ENCODE measurements around the gene PPP2R3A.
"Not testable (repeated sequence)": the region's sequence is repeated elsewhere in the genome, so short reads cannot be mapped to it uniquely, and the experiment has no call there.

Gene PPP2R3A

DNA sequence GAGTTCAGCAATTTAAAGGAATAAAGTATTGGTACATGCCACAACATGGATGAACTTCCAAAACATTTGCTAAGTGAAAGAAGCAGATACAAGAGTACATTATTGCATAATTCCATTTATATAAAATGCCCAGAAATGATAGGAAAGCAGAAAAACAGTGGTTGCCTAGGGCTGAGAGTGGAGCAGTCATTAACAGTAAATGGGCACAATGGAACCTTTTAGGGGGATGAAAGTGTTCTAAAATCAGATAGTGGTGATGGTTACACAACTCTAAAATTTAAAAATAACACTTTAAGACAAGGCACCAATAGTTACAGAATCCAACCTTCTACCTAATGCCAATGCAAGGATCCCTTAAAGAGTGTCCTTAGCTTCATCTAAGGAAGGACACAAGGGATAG, 196.0 kb downstream of the PPP2R3A start:
- no peak for DNase-seq

DNA sequence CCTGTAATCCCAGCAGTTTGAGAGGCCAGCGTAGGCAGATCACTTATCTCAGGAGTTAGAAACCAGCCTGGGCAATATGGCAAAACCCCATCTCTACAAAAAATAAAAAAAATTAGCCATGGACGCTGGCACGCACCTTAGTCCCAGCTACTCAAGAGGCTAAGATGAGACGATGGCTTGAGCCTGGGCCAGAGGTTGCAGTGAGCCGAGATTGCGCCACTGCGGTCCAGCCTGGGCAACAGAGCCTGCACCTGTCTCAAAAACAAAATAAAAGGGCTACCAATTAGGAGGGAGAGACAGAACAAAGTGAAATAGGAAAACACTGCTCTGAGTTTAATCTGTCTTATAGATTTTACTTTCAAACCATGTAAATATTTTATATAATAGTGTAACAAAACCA, 196.8 kb downstream of the PPP2R3A start:
- no peak for DNase-seq

GRCh38 chr3:136163607-136164006, 198.1 kb downstream of the PPP2R3A start:
- not testable (repeated sequence) for DNase-seq

DNA sequence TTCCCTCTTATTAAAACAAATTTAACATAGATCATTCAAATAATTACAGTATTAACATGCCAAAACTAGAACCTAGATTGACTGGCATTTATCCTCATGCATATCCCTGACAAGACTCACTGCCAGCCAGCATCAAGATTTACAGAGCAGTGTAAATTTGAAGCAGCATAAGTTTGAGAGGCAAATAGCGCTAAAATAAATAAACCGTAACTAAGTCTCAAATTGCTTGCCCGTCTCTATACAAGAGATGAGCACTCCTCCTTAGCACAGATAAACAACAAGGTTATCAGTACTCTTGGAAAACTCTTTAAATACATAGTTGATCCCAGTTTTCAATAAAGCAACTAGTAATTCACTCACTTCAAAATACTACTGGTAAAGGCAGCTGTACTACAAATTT, 201.0 kb downstream of the PPP2R3A start:
- no peak for DNase-seq

DNA sequence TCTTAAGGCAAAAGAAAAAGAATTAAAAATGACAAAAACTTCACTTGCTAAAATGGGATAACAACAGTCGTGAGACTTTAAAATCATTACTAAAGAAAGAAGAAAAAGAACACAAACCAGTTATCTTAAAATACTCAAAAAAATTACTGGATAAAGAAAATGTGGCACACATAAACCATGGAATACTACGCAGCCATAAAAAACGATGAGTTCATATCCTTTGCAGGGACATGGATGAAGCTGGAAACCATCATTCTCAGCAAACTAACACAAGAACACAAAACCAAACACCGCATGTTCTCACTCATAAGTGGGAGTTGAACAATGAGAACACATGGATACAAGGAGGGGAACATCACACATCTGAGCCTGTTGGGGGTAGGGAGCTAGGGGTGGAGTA, 202.7 kb downstream of the PPP2R3A start:
- not testable (repeated sequence) for DNase-seq

GRCh38 chr3:136171097-136171542, 205.6 kb downstream of the PPP2R3A start:
- DNase-seq, result no peak

DNA sequence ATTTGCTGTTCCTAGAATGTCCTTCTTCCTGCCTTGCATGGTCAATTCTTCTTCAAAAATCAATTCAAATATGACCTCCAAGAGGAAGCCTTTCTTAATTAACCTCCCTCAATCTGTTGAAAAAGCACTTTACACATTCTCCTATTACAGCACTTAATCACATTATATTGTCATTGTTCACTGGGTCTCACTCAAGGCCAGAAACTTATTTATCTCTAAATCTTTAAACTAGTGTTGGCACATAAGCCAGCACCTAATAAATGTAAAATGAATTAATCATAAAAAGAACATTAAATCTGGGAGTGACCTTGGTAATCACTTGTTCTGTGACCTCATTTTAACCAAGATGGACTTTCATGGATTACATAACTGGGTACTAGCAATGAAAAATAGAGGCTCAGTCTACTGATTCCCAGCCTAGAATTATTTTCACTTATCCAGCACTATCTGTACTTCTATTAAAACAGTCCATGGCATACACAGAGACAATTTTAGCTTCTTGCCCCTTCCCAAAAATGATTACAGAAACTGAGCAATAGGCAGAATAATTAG, 208.5 kb downstream of the PPP2R3A start:
- DNase-seq, result no peak

- DNase-seq, result no peak
Observed at GRCh38 chr3:136177876-136178275, 212.3 kb downstream of the PPP2R3A start.

DNA sequence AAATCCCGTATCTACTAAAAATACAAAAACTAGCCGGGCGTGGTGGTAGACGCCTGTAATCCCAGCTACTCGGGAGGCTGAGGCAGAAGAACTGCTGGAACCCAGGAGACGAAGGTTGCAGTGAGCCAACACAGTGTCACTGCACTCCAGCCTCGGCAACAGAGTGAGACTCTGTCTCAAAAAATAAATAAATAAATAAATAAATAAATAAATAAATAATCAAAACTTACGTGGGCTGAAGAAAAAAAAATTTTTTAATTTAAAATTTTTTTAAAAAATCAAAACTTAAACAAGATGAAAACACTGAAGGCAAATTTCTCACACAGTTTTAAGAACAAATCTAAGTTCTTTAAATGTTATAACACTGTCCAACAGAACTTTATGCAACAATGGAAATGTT, 216.2 kb downstream of the PPP2R3A start:
- DNase-seq, result no peak

DNA sequence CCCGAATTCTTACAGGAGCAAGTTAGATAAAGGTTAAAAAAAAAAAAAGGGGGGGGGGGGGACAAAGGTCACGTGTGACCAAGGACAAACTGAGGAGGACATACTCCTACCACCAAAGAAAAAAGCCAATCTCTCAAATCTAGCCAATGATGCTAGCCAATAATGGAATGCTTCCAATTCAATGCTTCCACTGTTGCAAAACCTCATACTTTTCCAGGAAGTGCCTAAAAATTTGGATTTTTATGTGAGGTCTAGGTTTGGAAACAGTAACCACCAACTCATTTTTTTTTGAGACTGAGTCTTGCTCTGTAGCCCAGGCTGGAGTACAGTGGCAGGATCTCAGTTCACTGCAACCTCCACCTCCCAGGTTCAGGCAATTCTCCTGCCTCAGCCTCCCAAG, 219.2 kb downstream of the PPP2R3A start:
- no peak for DNase-seq

DNA sequence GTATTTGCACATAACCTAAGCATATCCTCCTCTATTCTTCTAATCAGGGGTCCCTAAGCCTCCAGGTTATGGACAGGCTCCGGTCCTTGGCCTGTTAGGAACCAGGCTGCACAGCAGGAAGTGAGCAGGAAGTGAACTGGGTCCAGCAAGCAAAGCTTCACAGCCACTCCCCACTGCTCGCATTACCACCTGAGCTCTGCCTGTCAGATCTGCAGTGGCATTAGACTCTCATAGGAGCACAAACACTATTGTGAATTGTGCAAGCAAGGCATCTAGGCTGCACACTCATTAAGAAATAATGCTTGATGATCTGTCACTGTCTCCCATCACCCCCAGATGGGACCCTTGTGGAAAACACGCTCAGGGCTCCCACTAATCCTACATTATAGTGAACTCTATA, 220.8 kb downstream of the PPP2R3A start:
- no peak for DNase-seq

- no peak for DNase-seq
Observed at GRCh38 chr3:136186846-136187245, 221.3 kb downstream of the PPP2R3A start.

GRCh38 chr3:136187868-136188267, 222.3 kb downstream of the PPP2R3A start:
- DNase-seq, result no peak

DNA sequence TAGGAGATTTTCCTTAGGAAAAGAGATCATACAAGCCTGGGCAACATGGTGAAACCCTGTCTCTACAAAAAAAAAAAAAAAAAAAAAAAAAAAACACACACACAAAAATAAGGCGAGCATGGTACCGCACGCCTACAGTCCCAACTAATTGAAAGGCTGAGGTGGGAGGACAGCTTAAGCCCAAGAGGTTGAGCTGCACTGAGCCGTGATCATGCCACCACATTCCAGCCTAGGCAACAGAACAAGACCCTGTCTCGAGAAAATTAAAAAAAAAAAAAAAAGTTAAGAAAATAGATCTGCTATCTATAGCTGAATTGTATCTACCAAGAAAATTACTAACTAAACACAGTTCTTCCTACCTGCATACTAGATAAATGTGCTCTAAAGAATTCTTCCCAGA, 223.5 kb downstream of the PPP2R3A start:
- DNase-seq, result no peak

DNA sequence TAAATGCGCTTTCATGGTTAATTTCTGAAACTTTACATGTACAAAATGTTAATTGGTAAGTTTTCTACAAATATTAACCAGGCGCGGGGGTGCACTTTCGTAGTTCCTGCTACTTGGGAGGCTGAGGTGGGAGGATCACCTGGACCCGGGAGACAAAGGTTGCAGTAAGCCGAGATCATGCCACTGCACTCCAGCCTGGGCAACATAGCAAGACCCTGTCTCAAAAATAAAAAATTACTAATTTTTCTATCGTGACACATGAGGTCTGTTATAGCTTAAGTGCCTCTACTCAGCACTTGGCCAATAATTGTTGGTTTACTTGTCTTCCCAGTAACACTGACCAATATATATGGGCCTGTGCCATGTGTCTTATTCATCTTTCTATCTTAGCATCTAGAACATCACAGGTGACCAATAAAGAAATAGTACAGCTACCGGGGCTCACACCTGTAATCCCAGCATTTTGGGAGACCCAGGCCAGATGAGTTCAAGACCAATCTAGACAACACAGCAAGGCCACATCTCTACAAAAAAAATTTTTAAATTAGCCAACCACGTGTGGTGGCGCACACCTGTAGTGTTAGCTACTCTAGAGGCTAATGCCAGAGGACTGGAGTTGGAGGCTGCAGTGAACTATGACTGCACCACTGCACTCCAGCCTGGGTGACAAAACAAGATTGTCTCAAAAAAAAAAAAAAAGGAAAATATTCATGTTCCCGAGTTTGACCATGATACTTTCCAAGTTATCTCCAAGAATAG, 224.5 kb downstream of the PPP2R3A start:
- DNase-seq, result no peak

DNA sequence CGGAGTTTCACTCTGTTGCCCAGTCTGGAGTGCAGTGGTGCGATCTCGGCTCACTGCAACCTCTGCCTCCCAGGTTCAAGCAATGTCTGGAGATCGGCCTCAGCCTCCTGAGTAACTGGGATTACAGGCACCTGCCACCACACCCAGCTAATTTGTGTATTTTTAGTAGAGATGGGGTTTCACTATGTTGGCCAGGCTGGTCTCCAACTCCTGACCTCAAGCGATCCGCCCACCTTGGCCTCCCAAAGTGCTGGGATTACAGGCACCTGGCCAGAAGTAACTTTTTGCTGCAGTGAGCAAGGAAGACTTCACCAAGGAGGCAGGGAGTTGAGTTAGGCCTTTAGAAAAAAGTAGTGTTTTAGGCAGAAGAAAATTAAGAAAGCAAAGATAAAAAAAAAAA, 226.7 kb downstream of the PPP2R3A start:
- DNase-seq, result not testable (repeated sequence)

GRCh38 chr3:136192831-136193230, 227.3 kb downstream of the PPP2R3A start:
- DNase-seq, result no peak

- DNase-seq, result no peak
Observed at GRCh38 chr3:136193278-136194054, 227.9 kb downstream of the PPP2R3A start.

DNA sequence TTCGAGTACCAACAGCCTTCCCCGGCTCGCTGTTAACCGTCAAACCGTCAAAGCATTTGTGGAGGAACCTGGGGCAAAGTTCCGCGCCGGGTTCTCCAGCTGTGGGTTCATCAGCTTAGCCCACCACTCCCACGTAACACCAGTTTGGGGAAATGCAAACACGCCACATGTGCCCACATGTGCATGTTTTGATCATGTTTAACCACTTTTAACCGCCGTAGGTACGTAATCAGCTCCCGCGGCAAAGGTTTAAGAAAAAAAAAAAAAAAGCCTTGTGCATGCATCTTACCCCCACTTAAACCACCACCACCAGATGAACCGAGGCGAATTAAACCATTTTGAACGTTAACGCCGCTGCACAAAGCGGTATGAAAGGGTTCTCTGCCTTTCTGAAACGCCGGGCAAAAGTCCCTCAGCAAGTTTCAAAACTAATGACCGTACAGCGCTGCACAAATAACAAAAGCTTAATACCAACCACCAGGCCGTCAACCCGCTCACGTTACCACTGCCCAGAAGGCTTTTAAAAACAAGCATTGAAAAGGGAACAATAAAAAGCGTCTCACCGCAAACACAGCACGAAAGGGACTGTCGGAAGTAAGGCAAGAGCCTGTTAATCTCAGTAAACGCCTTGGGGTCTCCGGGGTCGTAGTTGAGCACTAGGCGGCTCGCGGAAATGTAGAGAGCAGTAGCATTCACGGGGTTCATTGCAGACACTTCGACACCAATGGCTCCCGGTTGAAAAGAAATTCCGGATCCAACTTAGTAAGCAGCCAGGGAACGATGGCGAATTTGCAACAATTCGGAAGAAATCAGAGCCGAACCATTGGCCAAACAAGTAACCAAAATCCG, 229.1 kb downstream of the PPP2R3A start:
- no peak for DNase-seq

GRCh38 chr3:136195258-136196063, 229.9 kb downstream of the PPP2R3A start:
- DNase-seq, result peak; percentile 30

GRCh38 chr3:136196064-136196400, 230.5 kb downstream of the PPP2R3A start, which contains the start of gene MSL2:
Gene MSL2 (minus strand): TSS chr3:136196335. CDS start chr3:136195113, 1,222 bp downstream.
- no peak for DNase-seq
